Bronchial epithelial cell (primary cell): ENCODE measurements around the gene DCXR. TPM values are rescaled to one million over a fixed set of nuclear protein-coding genes. Genes with fewer than 3 reads are reported as not detected.

Source experiments
- DNase-seq: peaks from one replicate; pipeline ENCODE4 v3.0.0-alpha.2; 2010; ENCODE audit warnings: low read depth
- FAIRE-seq: peaks from 2 replicates; lab custom pipeline; 2011; peaks lifted over from hg19 to GRCh38; lab: Jason Lieb, UNC
- H3K27me3 ChIP-seq: 2 replicates; pipeline ENCODE4 v1.5.1; 2011; ENCODE audit warnings: low read length; ENCODE audit not compliant: control insufficient read depth, insufficient read depth
- H3K36me3 ChIP-seq: 2 replicates; pipeline ENCODE4 v1.5.1; 2011; ENCODE audit warnings: low read length; ENCODE audit not compliant: control insufficient read depth, insufficient read depth
- H3K4me3 ChIP-seq: 2 replicates; pipeline ENCODE4 v1.5.1; 2011; ENCODE audit warnings: mild to moderate bottlenecking, low read depth, low read length, control low read depth
- total RNA-seq: library from RNA; depleted of rRNA; stranded (reverse); fragments of >200 nt; gene quantifications from 2 replicates; pipeline ENCODE4 v1.2.1, GENCODE V29; 2014
- TF ChIP-seq, protein P1 (sequence below): IDR thresholded peaks from 2 replicates; pipeline ENCODE4 v1.5.1; 2011; ENCODE audit warnings: mild to moderate bottlenecking, moderate library complexity, low read length, control low read depth, inconsistent platforms; ENCODE audit not compliant: insufficient read depth, severe bottlenecking

Gene DCXR
- total RNA-seq, 1 donor from 2014 or later: 87.9 TPM

DNA sequence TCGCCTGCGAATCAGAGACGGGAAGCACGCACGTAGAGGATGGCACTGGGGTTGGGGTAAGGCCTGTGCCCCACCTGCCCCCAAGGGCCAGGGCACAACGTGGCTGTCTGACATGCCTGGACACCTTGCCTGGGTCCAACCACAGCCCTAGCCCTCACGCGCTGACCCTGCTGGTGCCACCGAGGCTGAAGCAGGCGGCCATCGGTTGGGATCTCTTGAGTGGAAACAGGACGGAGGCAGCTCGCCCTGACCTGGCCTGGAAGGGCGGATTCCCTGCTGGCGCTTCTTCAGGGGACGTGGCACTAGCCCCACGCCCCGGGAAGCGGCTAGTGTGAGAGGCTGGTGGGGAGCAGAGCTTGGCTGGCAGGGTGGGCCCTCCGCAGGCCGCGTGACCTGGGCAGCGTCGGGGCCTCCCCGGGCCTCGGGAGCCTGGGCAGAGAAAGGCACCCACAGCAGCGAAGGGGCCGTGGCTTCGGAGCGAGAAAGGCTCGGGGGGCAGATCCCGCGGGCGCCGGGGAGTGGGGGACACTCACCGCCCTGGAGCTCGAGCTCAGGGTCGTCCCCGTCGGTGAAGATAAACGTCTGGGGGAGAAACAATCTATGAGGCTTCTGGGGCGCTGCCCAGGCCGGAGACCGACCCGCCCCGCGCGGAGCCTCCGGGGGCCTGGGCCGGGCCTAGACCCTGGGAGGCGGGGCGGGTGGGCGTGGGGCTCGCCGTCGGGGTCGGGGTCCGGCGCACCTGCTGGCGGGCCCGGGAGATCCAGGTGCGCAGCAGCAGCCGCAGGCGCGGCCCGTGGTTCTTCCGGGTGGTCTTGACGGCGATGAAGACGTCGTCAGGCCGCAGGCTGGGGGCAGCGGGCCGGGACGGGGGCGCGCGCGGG lies 13.5 kb upstream of the DCXR start:
- Histone ChIP-seq H3K4me3 (peak overlapping the region; percentile 89), H3K27me3 (no peaks in the 10 kb centered on the region), H3K36me3 (peaks cover 33% of the 10 kb centered on the region)
- no peak for FAIRE-seq
- TF ChIP-seq, protein P1, sequence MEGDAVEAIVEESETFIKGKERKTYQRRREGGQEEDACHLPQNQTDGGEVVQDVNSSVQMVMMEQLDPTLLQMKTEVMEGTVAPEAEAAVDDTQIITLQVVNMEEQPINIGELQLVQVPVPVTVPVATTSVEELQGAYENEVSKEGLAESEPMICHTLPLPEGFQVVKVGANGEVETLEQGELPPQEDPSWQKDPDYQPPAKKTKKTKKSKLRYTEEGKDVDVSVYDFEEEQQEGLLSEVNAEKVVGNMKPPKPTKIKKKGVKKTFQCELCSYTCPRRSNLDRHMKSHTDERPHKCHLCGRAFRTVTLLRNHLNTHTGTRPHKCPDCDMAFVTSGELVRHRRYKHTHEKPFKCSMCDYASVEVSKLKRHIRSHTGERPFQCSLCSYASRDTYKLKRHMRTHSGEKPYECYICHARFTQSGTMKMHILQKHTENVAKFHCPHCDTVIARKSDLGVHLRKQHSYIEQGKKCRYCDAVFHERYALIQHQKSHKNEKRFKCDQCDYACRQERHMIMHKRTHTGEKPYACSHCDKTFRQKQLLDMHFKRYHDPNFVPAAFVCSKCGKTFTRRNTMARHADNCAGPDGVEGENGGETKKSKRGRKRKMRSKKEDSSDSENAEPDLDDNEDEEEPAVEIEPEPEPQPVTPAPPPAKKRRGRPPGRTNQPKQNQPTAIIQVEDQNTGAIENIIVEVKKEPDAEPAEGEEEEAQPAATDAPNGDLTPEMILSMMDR: no peak
- DNase-seq: no peak

DNA sequence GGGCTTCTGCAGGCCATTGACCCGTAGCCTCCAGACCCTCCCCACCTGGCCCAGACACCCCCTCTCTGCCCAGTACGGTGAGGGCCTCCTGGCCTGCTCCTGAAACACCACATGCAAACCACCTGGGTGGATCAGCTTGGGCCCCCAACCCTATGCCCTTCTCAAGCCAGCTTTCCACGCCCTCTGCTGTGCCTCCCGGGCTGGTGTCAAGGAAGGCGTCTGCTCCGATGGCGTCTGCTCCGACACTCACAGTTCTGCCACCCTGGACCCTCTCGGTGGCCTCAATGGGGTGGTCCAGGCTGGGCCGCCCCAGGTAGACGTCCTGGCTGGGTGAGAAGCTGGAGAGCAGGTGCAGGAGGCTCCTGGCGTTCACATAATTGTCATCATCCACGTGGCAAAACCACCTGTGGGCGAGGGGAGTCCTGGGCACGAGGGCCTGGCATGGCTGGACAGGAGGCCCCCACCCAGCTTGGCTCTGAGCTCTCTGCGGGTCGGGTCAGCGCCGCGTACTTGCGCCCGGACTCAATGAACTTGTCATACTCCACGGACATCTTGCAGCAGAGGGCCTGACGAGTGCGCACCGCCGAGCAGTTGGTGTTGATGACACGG lies 12.8 kb upstream of the DCXR start:
- no peak for DNase-seq
- no peak for FAIRE-seq
- Histone ChIP-seq H3K27me3 (no peaks in the 10 kb centered on the region), H3K36me3 (peaks cover 26% of the 10 kb centered on the region), H3K4me3 (peak overlapping the region; percentile 89)
- TF ChIP-seq, protein P1: no peak

DNA sequence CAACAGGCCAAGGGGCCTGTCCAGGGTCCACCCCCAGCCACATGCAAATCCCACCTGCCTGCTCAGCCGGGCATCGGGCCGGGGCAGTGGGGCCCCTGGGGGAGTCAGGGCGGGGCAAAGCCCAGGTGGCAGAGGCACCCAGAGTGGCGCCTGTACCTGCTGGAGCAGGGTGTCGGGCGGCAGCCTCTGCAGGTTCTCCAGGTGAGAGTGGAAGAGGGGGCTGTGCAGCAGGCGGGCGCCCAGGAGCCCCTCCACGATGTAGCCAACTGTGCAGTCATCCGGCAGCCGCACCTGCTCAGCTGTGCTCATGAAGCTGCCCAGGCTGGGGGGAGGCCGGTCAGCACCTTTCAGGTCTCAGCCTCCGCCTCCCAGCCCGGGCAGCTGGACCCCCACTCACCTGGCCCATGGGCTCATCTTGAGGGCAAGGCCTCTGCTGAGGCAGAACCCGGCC lies 12.0 kb upstream of the DCXR start:
- DNase-seq (no peak), FAIRE-seq (no peak)
- Histone ChIP-seq H3K36me3 (peaks cover 20% of the 10 kb centered on the region), H3K4me3 (no peak overlapping the region), H3K27me3 (no peaks in the 10 kb centered on the region)
- TF ChIP-seq, protein P1: no peak

DNA sequence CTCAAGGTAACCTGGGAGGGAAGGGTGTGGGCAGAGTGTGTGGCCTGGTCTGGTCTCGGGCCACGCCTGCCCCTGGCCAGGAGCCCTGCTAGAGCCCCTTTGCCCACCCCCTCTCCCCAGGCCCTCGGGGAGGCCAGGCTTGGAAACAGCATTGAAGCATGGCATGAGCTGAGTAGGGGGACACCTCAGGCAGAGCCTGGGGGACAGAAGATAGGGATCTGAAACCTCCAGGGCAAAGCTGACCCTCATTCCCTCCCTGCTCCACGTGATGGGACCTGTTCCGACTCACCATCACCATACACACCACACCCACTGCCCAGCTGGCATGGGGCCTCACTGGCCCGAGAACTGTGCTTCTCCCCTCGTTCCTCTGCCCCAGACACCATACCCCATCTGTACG lies 11.6 kb upstream of the DCXR start:
- Histone ChIP-seq H3K27me3 (no peaks in the 10 kb centered on the region), H3K36me3 (peaks cover 18% of the 10 kb centered on the region), H3K4me3 (no peak overlapping the region)
- TF ChIP-seq, protein P1: no peak
- DNase-seq: no peak
- FAIRE-seq: no peak

DNA sequence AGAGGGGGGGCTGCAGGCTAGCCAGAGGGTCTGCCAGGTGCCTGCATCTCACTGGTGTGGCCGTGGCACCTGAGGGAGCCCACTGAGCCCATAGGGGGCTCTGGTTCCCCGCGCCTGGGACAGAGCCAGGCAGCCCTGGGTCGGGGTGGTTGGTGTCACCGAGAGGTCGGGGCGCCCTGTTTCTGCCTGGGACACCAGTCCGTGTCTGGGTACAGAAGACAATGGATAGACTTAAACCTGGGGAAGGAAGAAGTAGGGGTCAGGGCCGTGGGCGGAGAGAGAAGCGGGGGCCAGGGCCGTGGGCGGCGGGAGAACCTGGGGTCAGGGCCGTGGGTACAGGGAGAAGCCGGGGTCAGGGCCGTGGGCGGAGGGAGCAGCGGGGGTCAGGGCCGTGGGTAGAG lies 11.1 kb upstream of the DCXR start:
- TF ChIP-seq, protein P1: no peak
- peaks cover 15% of the 10 kb centered on the region for H3K36me3 ChIP-seq
- no peaks in the 10 kb centered on the region for H3K27me3 ChIP-seq
- FAIRE-seq (no peak), DNase-seq (no peak)
- H3K4me3 ChIP-seq: no peak overlapping the region
